Stimulated activated CD8-positive, alpha-beta memory T cell treated with anti-CD3 and anti-CD28 coated beads, Interleukin-7, amount 100 ng/mL, for 4 hours (primary cell): Measurements from ENCODE around the gene TRAF3.
"Not testable (repeated sequence)": the region's sequence is repeated elsewhere in the genome, so short reads cannot be mapped to it uniquely, and the experiment has no call there.

Source experiments
- DNase-seq, 2 donors: peaks; one replicate each; pipeline ENCODE4 v3.0.0-alpha.2; 2020; ENCODE audit warnings: low read depth in 2 of 2

TRAF3 gene

DNA sequence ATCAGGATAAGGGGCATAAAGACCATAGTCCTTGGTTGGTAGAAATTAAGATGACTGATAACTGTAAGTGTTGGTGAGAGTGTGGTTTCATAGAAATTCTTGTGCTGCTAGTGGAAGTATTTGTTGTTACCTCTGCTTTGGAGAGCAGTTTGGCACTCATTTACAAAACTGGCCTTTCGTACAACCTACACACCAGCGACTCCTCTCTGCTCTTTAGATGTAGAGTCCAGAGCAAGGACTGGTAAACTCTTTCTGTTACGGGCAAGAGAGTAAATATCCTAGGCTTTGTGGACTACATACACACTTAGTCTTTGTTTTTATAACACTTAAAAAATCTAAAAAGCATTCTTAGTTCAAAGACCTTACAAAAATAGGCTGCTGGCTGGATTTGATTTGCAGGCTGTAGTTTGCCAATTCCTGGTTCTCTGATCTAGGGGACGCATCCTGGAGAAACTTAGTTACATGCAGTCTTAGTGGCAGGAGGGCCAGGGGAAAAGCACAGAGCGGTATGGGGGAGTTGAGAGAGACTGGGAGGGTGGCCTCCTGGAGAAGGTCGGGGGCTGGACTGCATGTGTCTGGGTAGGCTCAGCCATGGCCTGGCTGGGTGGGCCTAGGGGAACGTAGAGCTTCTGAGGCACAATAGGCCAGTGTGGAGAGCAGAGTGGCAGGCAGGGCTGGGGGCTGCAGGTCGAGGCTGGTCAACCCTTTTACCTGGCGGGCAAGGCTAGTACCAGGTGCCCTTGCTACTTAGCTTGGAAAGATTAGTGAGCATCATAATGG is 89.9 kb downstream of the TRAF3 start:
- no peak for DNase-seq

DNA sequence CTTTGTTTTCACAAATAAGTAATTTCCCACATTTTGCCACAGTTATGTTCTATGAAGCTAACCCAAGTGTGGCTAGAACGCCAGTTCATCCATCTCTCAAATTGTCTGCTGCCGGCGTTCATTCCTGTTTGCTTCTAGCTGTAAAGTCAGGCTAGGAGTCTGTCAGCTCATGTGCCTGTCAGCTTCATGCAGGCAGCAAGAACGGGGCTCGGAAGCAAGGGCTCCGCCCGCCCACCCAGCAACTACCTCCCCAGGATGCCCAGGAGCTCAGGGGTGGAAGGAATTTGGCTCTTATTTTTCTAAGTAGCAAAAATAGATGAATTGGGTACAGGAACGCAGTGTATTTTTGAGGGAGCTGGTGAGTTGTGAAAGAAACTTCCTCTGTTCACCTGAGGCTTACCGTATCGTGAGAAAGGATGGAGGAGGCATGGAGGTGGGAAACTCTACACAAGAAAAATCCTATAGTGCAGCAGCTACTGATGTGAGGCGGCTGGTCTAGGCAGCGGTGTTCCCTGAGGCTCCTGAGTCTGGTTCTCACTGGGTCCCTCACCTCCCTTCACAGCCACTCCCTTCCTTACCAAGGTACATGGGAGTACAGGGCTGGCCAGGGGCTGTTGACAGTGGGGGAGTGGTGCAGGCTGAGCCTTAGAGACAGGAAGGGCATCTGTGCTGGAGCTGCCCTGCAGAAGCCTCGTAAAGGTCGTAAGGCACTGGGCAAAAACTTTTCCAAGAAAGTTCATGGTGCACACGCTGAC is 90.8 kb downstream of the TRAF3 start:
- no peak for DNase-seq

GRCh38 chr14:102868956-102869547 is 91.8 kb downstream of the TRAF3 start:
- no peak for DNase-seq

GRCh38 chr14:102870246-102870645 is 93.0 kb downstream of the TRAF3 start:
- no peak for DNase-seq

DNA sequence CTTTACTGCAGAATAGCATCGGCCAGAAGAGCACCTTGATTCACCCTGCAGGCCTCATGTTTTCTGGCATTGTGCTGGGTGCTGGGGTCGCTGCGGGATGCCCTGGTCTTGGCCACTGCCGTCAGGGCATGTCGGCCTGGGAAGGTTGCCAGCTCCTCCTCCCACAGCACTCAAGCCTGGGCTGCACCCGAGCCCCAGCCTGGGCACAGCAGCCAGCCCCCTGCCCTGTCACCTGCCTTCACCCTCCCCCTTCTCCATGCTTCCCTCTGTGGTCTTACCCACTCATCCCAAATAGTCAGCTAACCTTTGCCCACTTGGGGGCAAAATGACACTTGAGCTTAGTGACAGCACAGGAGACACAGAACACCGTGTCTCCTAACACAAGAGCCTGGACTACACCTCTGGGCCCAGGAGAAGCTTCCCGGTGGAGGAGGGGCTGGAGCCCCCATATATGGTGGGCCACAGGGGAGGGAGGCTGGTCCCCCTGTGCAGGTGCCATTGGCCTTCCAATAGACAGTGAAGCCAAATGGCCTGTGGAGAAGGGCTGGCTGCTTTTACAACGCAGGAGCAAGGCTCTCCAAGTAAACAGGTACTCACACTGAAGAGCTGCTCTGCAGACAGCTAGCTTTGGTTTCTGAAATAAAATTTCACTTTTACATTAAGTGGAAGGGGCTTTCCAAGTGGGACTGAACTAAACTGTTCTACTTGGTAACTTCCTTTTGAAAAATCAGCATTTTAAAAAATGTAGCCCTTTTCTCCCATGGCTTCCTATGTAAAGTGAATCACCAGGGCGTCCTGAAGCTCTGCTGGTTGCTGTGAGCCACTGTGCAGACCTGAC is 94.0 kb downstream of the TRAF3 start:
- DNase-seq, result no peak

- DNase-seq, result no peak
Observed at GRCh38 chr14:102872020-102872419, 94.8 kb downstream of the TRAF3 start.

- DNase-seq, result no peak
Observed at GRCh38 chr14:102873131-102873530, 95.9 kb downstream of the TRAF3 start.

DNA sequence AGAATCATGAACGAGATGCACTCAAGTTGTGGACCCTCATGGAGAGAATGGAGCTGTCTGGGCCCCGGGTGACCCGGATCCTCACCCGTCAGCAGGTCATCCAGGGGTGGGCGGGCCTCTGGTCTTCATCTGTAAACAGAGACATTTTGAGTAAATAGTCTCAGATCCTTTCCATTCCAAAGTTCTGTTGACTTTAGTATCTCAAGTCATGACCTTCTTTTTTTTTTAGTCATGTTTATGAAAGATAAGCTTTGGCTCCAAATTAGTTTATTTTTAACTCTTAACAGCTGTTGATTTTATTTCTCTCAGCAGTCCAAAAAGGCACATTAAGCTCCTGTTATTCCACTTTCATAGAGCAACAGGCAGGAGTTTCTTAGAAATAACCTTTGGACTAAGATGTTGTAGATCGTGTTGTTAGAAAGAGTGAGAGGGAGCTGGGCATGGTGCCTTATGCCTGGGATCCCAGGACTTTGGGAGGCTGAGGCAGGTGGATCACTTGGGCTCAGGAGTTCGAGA is 96.4 kb downstream of the TRAF3 start:
- no peak for DNase-seq

DNA sequence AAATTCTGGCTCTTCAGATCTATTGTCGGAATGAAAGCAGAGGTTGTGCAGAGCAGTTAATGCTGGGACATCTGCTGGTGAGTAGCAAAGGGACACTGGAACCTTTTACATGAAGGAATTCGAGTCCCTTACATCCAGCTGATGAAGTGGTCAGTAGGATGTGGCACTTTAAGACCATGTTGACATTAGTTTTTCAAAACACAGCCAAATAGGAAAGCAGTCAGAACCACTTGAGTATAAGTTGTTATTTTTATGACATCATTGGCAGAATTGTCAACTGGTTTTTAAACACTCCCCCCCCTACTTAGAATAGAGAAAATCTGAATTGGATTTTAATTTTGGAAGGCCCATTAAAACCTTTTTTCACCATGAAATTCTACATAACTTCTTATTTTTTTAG is 98.4 kb downstream of the TRAF3 start:
- no peak for DNase-seq

DNA sequence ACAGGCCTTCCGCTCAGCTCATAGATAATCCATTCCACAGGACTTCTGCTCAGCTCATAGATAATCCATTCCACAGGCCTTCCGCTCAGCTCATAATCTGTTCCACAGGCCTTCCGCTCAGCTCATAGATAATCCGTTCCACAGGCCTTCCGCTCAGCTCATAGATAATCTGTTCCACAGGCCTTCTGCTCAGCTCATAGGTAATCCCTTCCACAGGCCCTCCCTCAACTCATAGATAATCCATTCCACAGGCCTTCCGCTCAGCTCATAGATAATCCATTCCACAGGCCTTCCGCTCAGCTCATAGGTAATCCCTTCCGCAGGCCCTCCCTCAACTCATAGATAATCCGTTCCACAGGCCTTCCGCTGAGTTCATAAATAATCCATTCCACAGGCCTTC is 100.3 kb downstream of the TRAF3 start:
- DNase-seq, result not testable (repeated sequence)

- no peak for DNase-seq
Observed at GRCh38 chr14:102878174-102878969, 101.1 kb downstream of the TRAF3 start.

DNA sequence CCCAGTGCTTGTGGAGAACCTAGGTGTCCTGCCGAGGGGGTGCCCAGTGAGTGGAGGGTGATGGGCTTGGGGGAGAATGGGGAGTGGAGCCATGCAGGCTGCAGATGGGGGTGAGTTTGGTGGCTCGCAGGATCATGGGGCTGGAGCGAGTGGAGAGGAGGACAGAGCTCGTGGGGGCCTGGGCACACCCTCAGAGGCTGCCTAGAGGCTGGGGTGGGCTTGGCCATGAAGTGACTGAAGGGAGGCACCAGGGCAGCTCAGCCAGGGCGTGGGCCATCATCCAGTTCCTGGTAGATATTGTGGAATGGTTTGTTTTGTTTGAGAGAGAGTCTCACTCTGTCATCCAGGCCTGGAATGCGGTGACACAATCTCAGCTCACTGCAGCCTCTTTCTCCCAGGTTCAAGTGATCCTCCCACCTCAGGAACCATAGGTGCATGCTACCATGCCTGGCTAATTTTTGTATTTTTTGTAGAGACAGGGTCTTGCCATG is 101.8 kb downstream of the TRAF3 start:
- DNase-seq, result no peak

GRCh38 chr14:102882226-102882906 is 105.1 kb downstream of the TRAF3 start:
- DNase-seq, result no peak

DNA sequence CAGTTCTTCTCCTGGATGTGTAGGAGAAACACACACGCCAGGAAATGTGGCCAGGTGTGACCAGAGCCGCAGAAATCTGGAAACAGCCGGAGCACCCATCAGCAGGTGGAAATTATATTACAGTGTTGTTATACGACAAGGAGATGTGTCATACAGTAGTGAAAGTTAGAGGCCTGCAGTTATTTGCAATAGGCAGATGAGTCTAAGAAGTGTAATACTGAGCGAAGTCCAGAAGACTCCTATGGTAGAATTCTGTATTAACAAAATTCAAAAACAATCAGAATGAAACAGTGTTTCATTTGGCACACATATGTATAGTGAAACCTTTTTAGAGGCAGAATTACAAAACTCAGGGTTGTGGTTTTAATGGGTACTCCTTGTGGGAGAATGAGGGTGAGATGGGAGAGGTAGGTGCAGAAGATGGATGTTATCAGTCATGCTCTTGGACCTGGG is 105.9 kb downstream of the TRAF3 start:
- DNase-seq, result no peak

DNA sequence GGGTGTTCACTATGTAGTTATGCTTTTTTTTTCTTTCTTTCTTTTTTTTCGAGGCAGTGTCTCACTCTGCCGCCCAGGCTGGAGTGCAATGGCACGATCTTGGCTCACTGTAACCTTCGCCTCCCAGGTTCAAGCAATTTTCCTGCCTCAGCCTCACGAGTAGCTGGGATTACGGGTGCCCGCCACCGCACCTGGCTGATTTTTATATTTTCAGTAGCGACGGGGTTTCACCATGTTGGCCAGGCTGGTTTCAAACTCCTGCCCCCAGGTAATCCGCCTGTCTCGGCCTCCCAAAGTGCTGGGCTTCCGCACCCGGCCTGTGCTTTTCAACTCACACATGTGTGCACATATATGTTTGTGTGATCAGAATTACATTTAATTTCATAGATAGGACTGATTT is 106.3 kb downstream of the TRAF3 start:
- no peak for DNase-seq

- DNase-seq, result no peak
Observed at GRCh38 chr14:102885737-102886447, 108.6 kb downstream of the TRAF3 start.

DNA sequence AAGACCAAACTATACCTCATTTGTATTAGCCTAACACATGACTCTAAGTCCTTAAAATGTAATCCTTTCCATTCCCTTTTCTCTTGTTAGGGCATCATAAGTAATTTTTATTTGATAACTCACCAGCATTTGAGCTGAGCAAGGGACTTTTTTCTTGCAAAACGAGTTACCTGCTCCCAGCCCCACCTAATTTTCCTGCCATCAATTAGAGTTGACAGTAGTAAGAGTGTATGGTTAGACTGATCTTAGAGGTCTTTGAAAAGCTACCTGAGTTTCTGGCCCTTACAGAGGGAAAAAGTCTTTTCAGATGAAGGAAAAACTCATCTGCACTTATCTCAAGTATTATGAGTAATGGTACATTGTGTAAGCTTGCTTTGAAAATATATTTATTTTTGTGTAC is 111.5 kb downstream of the TRAF3 start:
- DNase-seq, result no peak

GRCh38 chr14:102889615-102890014 is 112.4 kb downstream of the TRAF3 start:
- DNase-seq, result no peak

- no peak for DNase-seq
Observed at GRCh38 chr14:102891111-102891510, 113.9 kb downstream of the TRAF3 start.
